Esophagus squamous epithelium (tissue), 4 donors: ENCODE results near the gene ITIH1.

Experiments
- CTCF ChIP-seq, 6 experiments: fragments of 450-650 bp in 4 of 6; fragments of 200-600 bp in 2 of 6; sonication (generic) in 2 of 6; IDR thresholded peaks; one replicate each; pipeline ENCODE4 v1.5.1; 2016 to 2019; ENCODE audit warnings: antibody characterized with exemption in 6 of 6, mild to moderate bottlenecking in 4 of 6, moderate library complexity in 4 of 6
- POLR2A ChIP-seq, 4 donors: fragments of 450-650 bp; IDR thresholded peaks; one replicate each; pipeline ENCODE4 v1.6.1; 2017; ENCODE audit warnings: antibody characterized with exemption in 4 of 4, mild to moderate bottlenecking in 4 of 4, moderate library complexity in 3 of 4

DNA sequence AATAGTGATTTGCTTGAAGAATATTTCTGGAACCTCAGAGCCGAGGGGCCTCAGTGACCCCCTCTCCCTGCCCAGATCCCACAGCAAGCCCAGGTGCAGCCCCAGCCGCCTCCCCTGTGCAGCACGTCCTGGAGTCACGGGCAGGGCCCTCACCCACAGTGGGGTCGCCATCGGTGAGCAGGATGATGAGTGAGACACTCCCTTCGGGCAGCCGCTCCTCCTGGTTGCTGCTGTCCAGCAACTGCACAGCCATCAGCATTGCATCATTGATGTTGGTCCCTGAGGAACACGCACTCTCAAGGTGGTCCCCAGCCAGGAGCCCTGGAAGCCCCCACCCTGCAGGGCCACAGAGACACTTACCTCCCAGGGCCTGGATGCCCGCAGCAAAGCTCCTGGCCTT lies 46.6 kb downstream of the ITIH1 start:
- TF ChIP-seq CTCF (IDR thresholded peaks at IDR 0.05): no peak
- TF ChIP-seq POLR2A (IDR thresholded peaks at IDR 0.05): no peak
